ENCODE results near the gene PCSK7.

The PCSK7 gene

GRCh38 chr11:117230286-117230961 is 1.4 kb downstream of the PCSK7 start (continued):
- TF ChIP-seq PATZ1 (CRISPR knock-in tag; IDR thresholded peaks at IDR 0.05; ENCODE audit: borderline replicate concordance) = no peak
- no peak for TF ChIP-seq ZFP30 (CRISPR knock-in tag; IDR thresholded peaks at IDR 0.05)
- TF ChIP-seq OSR1 (CRISPR knock-in tag; IDR thresholded peaks at IDR 0.05) = no peak

- TF ChIP-seq ZC3H10 (CRISPR knock-in tag; IDR thresholded peaks at IDR 0.05) (no peak), ZNF565 (CRISPR knock-in tag; conservative IDR thresholded peaks at IDR 0.05; ENCODE audit: low read depth) (no peak), ARNTL (CRISPR knock-in tag; IDR thresholded peaks at IDR 0.05; ENCODE audit: borderline replicate concordance, low read depth) (no peak), POU6F1 (CRISPR knock-in tag; IDR thresholded peaks at IDR 0.05; ENCODE audit: borderline replicate concordance, low read depth) (no peak)
- ATAC-seq = no peak
Observed at GRCh38 chr11:117229931-117230285, 2.0 kb downstream of the PCSK7 start.

GRCh38 chr11:117229411-117229810 is 2.5 kb downstream of the PCSK7 start:
- ATAC-seq = no peak
- TF ChIP-seq BACH2 (CRISPR knock-in tag; IDR thresholded peaks at IDR 0.05; ENCODE audit: borderline replicate concordance) (no peak), CSDC2 (CRISPR knock-in tag; IDR thresholded peaks at IDR 0.05) (no peak), ISL1 (CRISPR knock-in tag; IDR thresholded peaks at IDR 0.05) (no peak), POU6F1 (CRISPR knock-in tag; IDR thresholded peaks at IDR 0.05; ENCODE audit: borderline replicate concordance, low read depth) (no peak), OSR1 (CRISPR knock-in tag; IDR thresholded peaks at IDR 0.05) (no peak), TCF4 (CRISPR knock-in tag; IDR thresholded peaks at IDR 0.05; ENCODE audit: borderline replicate concordance) (no peak), TOX (CRISPR knock-in tag; IDR thresholded peaks at IDR 0.05; ENCODE audit: borderline replicate concordance) (no peak), ARNTL (CRISPR knock-in tag; IDR thresholded peaks at IDR 0.05; ENCODE audit: borderline replicate concordance, low read depth) (no peak), PATZ1 (CRISPR knock-in tag; IDR thresholded peaks at IDR 0.05; ENCODE audit: borderline replicate concordance) (no peak), ZFP30 (CRISPR knock-in tag; IDR thresholded peaks at IDR 0.05) (no peak), TSHZ2 (CRISPR knock-in tag; IDR thresholded peaks at IDR 0.05) (no peak), SNAI2 (CRISPR knock-in tag; IDR thresholded peaks at IDR 0.05) (no peak), ZNF70 (CRISPR knock-in tag; IDR thresholded peaks at IDR 0.05) (no peak), ZC3H10 (CRISPR knock-in tag; IDR thresholded peaks at IDR 0.05) (no peak), ZNF8 (CRISPR knock-in tag; IDR thresholded peaks at IDR 0.05) (no peak)

GRCh38 chr11:117228091-117228490 is 3.8 kb downstream of the PCSK7 start:
- no peak for TF ChIP-seq ARNTL (CRISPR knock-in tag; IDR thresholded peaks at IDR 0.05; ENCODE audit: borderline replicate concordance, low read depth)
- no peak for TF ChIP-seq CSRNP3 (CRISPR knock-in tag; IDR thresholded peaks at IDR 0.05)
- TF ChIP-seq ZFP30 (CRISPR knock-in tag; IDR thresholded peaks at IDR 0.05) = no peak
- no peak for TF ChIP-seq BACH2 (CRISPR knock-in tag; IDR thresholded peaks at IDR 0.05; ENCODE audit: borderline replicate concordance)
- no peak for TF ChIP-seq SNAI2 (CRISPR knock-in tag; IDR thresholded peaks at IDR 0.05)
- TF ChIP-seq ZC3H10 (CRISPR knock-in tag; IDR thresholded peaks at IDR 0.05) = no peak
- TF ChIP-seq ESRRG (CRISPR knock-in tag; IDR thresholded peaks at IDR 0.05) = no peak
- no peak for TF ChIP-seq ZFP3 (CRISPR knock-in tag; IDR thresholded peaks at IDR 0.05)
- no peak for TF ChIP-seq ZNF8 (CRISPR knock-in tag; IDR thresholded peaks at IDR 0.05)
- no peak for TF ChIP-seq TCF4 (CRISPR knock-in tag; IDR thresholded peaks at IDR 0.05; ENCODE audit: borderline replicate concordance)
- no peak for TF ChIP-seq ZNF70 (CRISPR knock-in tag; IDR thresholded peaks at IDR 0.05)
- TF ChIP-seq CSDC2 (CRISPR knock-in tag; IDR thresholded peaks at IDR 0.05) = no peak
- TF ChIP-seq TSHZ2 (CRISPR knock-in tag; IDR thresholded peaks at IDR 0.05) = no peak
- no peak for TF ChIP-seq ISL1 (CRISPR knock-in tag; IDR thresholded peaks at IDR 0.05)
- no peak for TF ChIP-seq OSR1 (CRISPR knock-in tag; IDR thresholded peaks at IDR 0.05)
- no peak for ATAC-seq

Data from SK-N-SH treated with all-trans-retinoic acid at 6 μM for 48 hours (cell line).